Measurements from ENCODE around the gene SMYD5.
"Not testable (repeated sequence)": the region's sequence is repeated elsewhere in the genome, so short reads cannot be mapped to it uniquely, and the experiment has no call there.

SMYD5 gene

GRCh38 chr2:73262108-73262651, 48.1 kb downstream of the SMYD5 start:
- DNase-seq: no peak

GRCh38 chr2:73262691-73263429, 48.8 kb downstream of the SMYD5 start:
- not testable (repeated sequence) for DNase-seq

GRCh38 chr2:73263540-73264331, 49.7 kb downstream of the SMYD5 start:
- DNase-seq: no peak

- DNase-seq: no peak
Measured at GRCh38 chr2:73264332-73264606, 50.2 kb downstream of the SMYD5 start.

GRCh38 chr2:73264783-73265182, 50.7 kb downstream of the SMYD5 start:
- no peak for DNase-seq

- DNase-seq: no peak
Measured at GRCh38 chr2:73265298-73266060, 51.4 kb downstream of the SMYD5 start.

- DNase-seq: no peak
Measured at GRCh38 chr2:73266061-73266901, 52.2 kb downstream of the SMYD5 start.

- no peak for DNase-seq
Measured at GRCh38 chr2:73267008-73267407, 53.0 kb downstream of the SMYD5 start.

- DNase-seq: no peak
Measured at GRCh38 chr2:73268366-73268829, 54.4 kb downstream of the SMYD5 start.

GRCh38 chr2:73268830-73269685, 55.0 kb downstream of the SMYD5 start:
- DNase-seq: no peak

GRCh38 chr2:73269686-73270465, 55.8 kb downstream of the SMYD5 start:
- DNase-seq: no peak

- DNase-seq: no peak
Measured at GRCh38 chr2:73272270-73272669, 58.2 kb downstream of the SMYD5 start.

Data from NCI-H446 treated with DMSO at 0.1 percent for 48 hours (cell line).